GM23248 (cell line): ENCODE measurements around the gene EHBP1L1.

Source experiments
- EZH2 ChIP-seq: fragments of 200-600 bp; sonication (generic); IDR thresholded peaks from 2 replicates; pipeline ENCODE4 v1.6.1; 2018; ENCODE audit warnings: antibody characterized with exemption, mild to moderate bottlenecking; ENCODE audit not compliant: insufficient read depth, poor library complexity, severe bottlenecking
- EZH2phosphoT487 ChIP-seq: fragments of 200-600 bp; sonication (generic); IDR thresholded peaks from 2 replicates; pipeline ENCODE4 v1.6.1; 2018; ENCODE audit warnings: antibody characterized with exemption, moderate library complexity, mild to moderate bottlenecking, low read depth; ENCODE audit not compliant: insufficient read depth

GRCh38 chr11:65579291-65579690, 3.4 kb downstream of the EHBP1L1 start:
- no peak for TF ChIP-seq EZH2phosphoT487
- TF ChIP-seq EZH2 = no peak
